GM21390 (cell line): ENCODE measurements around the gene RAB27A.
"Not testable (repeated sequence)": the region's sequence is repeated elsewhere in the genome, so short reads cannot be mapped to it uniquely, and the experiment has no call there.

ENCODE experiments used
- ATAC-seq: cut with Tn5 transposase; IDR thresholded peaks from one replicate; pipeline ENCODE4 v1.9.1; 2021; ENCODE audit not compliant: unreplicated experiment

Gene RAB27A

GRCh38 chr15:55252201-55252600, 37.4 kb downstream of the RAB27A start:
- not testable (repeated sequence) for ATAC-seq

- ATAC-seq, result no peak
Observed at GRCh38 chr15:55250941-55251340, 38.7 kb downstream of the RAB27A start.

- ATAC-seq, result no peak
Observed at GRCh38 chr15:55250392-55250791, 39.2 kb downstream of the RAB27A start.

GRCh38 chr15:55249885-55250284, 39.7 kb downstream of the RAB27A start:
- ATAC-seq, result not testable (repeated sequence)

GRCh38 chr15:55248895-55249294, 40.7 kb downstream of the RAB27A start:
- no peak for ATAC-seq

- no peak for ATAC-seq
Observed at GRCh38 chr15:55247766-55248427, 41.7 kb downstream of the RAB27A start.

GRCh38 chr15:55247311-55247710, 42.3 kb downstream of the RAB27A start:
- no peak for ATAC-seq

GRCh38 chr15:55246567-55246966, 43.0 kb downstream of the RAB27A start:
- ATAC-seq, result no peak

- no peak for ATAC-seq
Observed at GRCh38 chr15:55245059-55245458, 44.6 kb downstream of the RAB27A start.

GRCh38 chr15:55241891-55242290, 47.7 kb downstream of the RAB27A start:
- no peak for ATAC-seq

GRCh38 chr15:55241186-55241585, 48.4 kb downstream of the RAB27A start:
- no peak for ATAC-seq

- no peak for ATAC-seq
Observed at GRCh38 chr15:55240125-55240760, 49.4 kb downstream of the RAB27A start.

GRCh38 chr15:55239440-55240124, 50.0 kb downstream of the RAB27A start:
- no peak for ATAC-seq

- ATAC-seq, result no peak
Observed at GRCh38 chr15:55238877-55239276, 50.7 kb downstream of the RAB27A start.

GRCh38 chr15:55237219-55238130, 52.1 kb downstream of the RAB27A start:
- ATAC-seq, result no peak

GRCh38 chr15:55235546-55236036, 54.0 kb downstream of the RAB27A start:
- no peak for ATAC-seq

- ATAC-seq, result no peak
Observed at GRCh38 chr15:55234800-55235104, 54.9 kb downstream of the RAB27A start.

- no peak for ATAC-seq
Observed at GRCh38 chr15:55234104-55234799, 55.4 kb downstream of the RAB27A start.

- ATAC-seq, result no peak
Observed at GRCh38 chr15:55231455-55231854, 58.2 kb downstream of the RAB27A start.

- ATAC-seq, result no peak
Observed at GRCh38 chr15:55230953-55231352, 58.7 kb downstream of the RAB27A start.
